IMR-90 (cell line): ENCODE measurements around the gene ANO10. TPM values are rescaled to one million over a fixed set of nuclear protein-coding genes. Genes with fewer than 3 reads are reported as not detected.

ENCODE experiments used
- ATAC-seq: fragments of 200-7000 bp; cut with Tn5 transposase; 2 replicates; pipeline ENCODE4 v1.9.1; 2020; ENCODE audit warnings: low read depth, mild to moderate bottlenecking, moderate library complexity
- BruUV-seq: library from RNA; stranded (reverse); fragments of 400-500 nt; replicated peaks from 2 replicates; lab custom pipeline; 2021; lab: Mats Ljungman, UMichigan
- CTCF ChIA-PET: fragments of 300-600 bp; formaldehyde crosslinking; extraction: SDS; loops from one replicate; lab custom pipeline; 2021; ENCODE audit warnings: antibody characterized with exemption; lab: Yijun Ruan, JAX
- POLR2A ChIA-PET: fragments of 300-600 bp; sonication (Branson Sonifier 250); formaldehyde crosslinking; loops from one replicate; lab custom pipeline; 2022; ENCODE audit warnings: antibody characterized with exemption; ENCODE audit not compliant: unreplicated experiment; lab: Charles Lee
- DNase-seq: peaks from one replicate; pipeline ENCODE4 v3.0.0; 2013
- H2AFZ ChIP-seq: replicated peaks from 2 replicates; pipeline ENCODE3; 2013; ENCODE audit warnings: low read length, mild to moderate bottlenecking; ENCODE audit not compliant: poor library complexity
- H2AK5ac ChIP-seq: 2 replicates; pipeline ENCODE4 v1.6.1; 2013; ENCODE audit warnings: low read depth, low read length, inconsistent platforms
- H2AK9ac ChIP-seq: replicated peaks from 2 replicates; pipeline ENCODE3; 2013; ENCODE audit warnings: mild to moderate bottlenecking, low read depth, low read length, moderate library complexity; ENCODE audit not compliant: poor library complexity
- H2BK120ac ChIP-seq: 2 replicates; pipeline ENCODE4 v1.6.1; 2013; ENCODE audit warnings: low read depth, low read length, inconsistent platforms
- H2BK15ac ChIP-seq: 3 replicates; pipeline ENCODE4 v1.6.1; 2013; ENCODE audit warnings: low read depth, low read length, inconsistent platforms
- H2BK20ac ChIP-seq: 2 replicates; pipeline ENCODE4 v1.6.1; 2013; ENCODE audit warnings: low read depth, mild to moderate bottlenecking, inconsistent platforms, low read length, moderate library complexity
- H2BK5ac ChIP-seq: 2 replicates; pipeline ENCODE4 v1.6.1; 2013; ENCODE audit warnings: mild to moderate bottlenecking, low read depth, low read length, inconsistent platforms; ENCODE audit not compliant: poor library complexity, severe bottlenecking
- H3K14ac ChIP-seq: replicated peaks from 2 replicates; pipeline ENCODE4 v1.6.1; 2013; ENCODE audit warnings: low read depth, low read length, inconsistent platforms
- H3K18ac ChIP-seq: 2 replicates; pipeline ENCODE4 v1.6.1; 2013; ENCODE audit warnings: low read depth, low read length, control low read depth
- H3K23ac ChIP-seq: 2 replicates; pipeline ENCODE4 v1.6.1; 2013; ENCODE audit warnings: low read depth, low read length, inconsistent platforms
- H3K27ac ChIP-seq: 2 replicates; pipeline ENCODE4 v1.5.1; 2013; ENCODE audit warnings: mild to moderate bottlenecking, control low read depth, low read length; ENCODE audit not compliant: insufficient read depth
- H3K27me3 ChIP-seq: 2 replicates; pipeline ENCODE4 v1.6.1; 2013; ENCODE audit warnings: low read length; ENCODE audit not compliant: control insufficient read depth, insufficient read depth
- H3K36me3 ChIP-seq: 2 replicates; pipeline ENCODE4 v1.6.1; 2013; ENCODE audit warnings: low read length, mixed read lengths; ENCODE audit not compliant: control insufficient read depth, insufficient read depth
- H3K4ac ChIP-seq: 2 replicates; pipeline ENCODE4 v1.6.1; 2013; ENCODE audit warnings: low read depth, low read length, inconsistent platforms
- H3K4me1 ChIP-seq: 2 replicates; pipeline ENCODE4 v1.6.1; 2013; ENCODE audit warnings: low read length, mixed read lengths; ENCODE audit not compliant: control insufficient read depth, insufficient read depth
- H3K4me2 ChIP-seq: 2 replicates; pipeline ENCODE4 v1.6.1; 2013; ENCODE audit warnings: low read depth, mild to moderate bottlenecking, control low read depth, low read length, moderate library complexity
- H3K4me3 ChIP-seq: 2 replicates; pipeline ENCODE4 v1.5.1; 2013; ENCODE audit warnings: low read depth, mild to moderate bottlenecking, control low read depth, low read length, moderate library complexity; ENCODE audit not compliant: insufficient read depth
- H3K56ac ChIP-seq: 2 replicates; pipeline ENCODE4 v1.6.1; 2013; ENCODE audit warnings: low read length, inconsistent platforms; ENCODE audit not compliant: insufficient read depth; ENCODE audit errors: extremely low read depth
- H3K79me1 ChIP-seq, 2 experiments: 2 replicates each; pipeline ENCODE4 v1.6.1; 2013; ENCODE audit warnings: low read length in 2 of 2, inconsistent platforms in 1 of 2, low read depth in 1 of 2
- H3K9ac ChIP-seq: 2 replicates; pipeline ENCODE4 v1.6.1; 2013; ENCODE audit warnings: low read depth, low read length, control low read depth
- H3K9me1 ChIP-seq: 2 replicates; pipeline ENCODE4 v1.6.1; 2013; ENCODE audit warnings: low read length, inconsistent platforms; ENCODE audit not compliant: insufficient read depth
- H3K9me3 ChIP-seq: 2 replicates; pipeline ENCODE4 v1.6.1; 2013; ENCODE audit warnings: low read length; ENCODE audit not compliant: control insufficient read depth, insufficient read depth
- H4K20me1 ChIP-seq: 2 replicates; pipeline ENCODE4 v1.6.1; 2013; ENCODE audit warnings: low read length, inconsistent platforms; ENCODE audit not compliant: insufficient read depth
- H4K5ac ChIP-seq: 2 replicates; pipeline ENCODE4 v1.6.1; 2013; ENCODE audit warnings: mild to moderate bottlenecking, low read depth, low read length, control low read depth
- H4K8ac ChIP-seq, 2 experiments: 2 replicates each; pipeline ENCODE4 v1.6.1; 2013; ENCODE audit warnings: low read depth in 2 of 2, low read length in 2 of 2, control low read depth in 1 of 2, inconsistent platforms in 1 of 2
- H4K91ac ChIP-seq: 2 replicates; pipeline ENCODE4 v1.6.1; 2013; ENCODE audit warnings: low read depth, low read length, inconsistent platforms; ENCODE audit not compliant: insufficient read depth
- CHD1 ChIP-seq: IDR thresholded peaks from 2 replicates; pipeline ENCODE4 v1.6.1; 2012; ENCODE audit warnings: low read depth, low read length, improper control_type of control experiment
- FOS ChIP-seq: fragments of 150-350 bp; IDR thresholded peaks from 2 replicates; pipeline ENCODE4 v1.6.1; 2016; ENCODE audit warnings: low read depth, low read length
- MAFK ChIP-seq: IDR thresholded peaks from 2 replicates; pipeline ENCODE4 v1.6.1; 2012; ENCODE audit warnings: low read depth, low read length, improper control_type of control experiment
- MAZ ChIP-seq: IDR thresholded peaks from 2 replicates; pipeline ENCODE4 v1.6.1; 2012; ENCODE audit warnings: low read depth, mild to moderate bottlenecking, low read length, improper control_type of control experiment, moderate library complexity, borderline replicate concordance
- NFE2L2 ChIP-seq: fragments of 150-350 bp; IDR thresholded peaks from 2 replicates; pipeline ENCODE4 v1.6.1; 2016; ENCODE audit warnings: low read depth, mild to moderate bottlenecking, low read length
- POLR2A ChIP-seq: IDR thresholded peaks from 2 replicates; pipeline ENCODE4 v1.6.1; 2012; ENCODE audit warnings: mild to moderate bottlenecking, low read depth, low read length
- RAD21 ChIP-seq: IDR thresholded peaks from 2 replicates; pipeline ENCODE4 v1.6.1; 2012; ENCODE audit warnings: low read length, improper control_type of control experiment
- RFX5 ChIP-seq: IDR thresholded peaks from 2 replicates; pipeline ENCODE4 v1.8.0; 2012; ENCODE audit warnings: low read depth, mild to moderate bottlenecking, low read length, moderate library complexity
- WGBS, 2 experiments: methylation state at CpG; one replicate each; pipeline versions ENCODE4 v1.1.5 to v1.1.7; 2013; ENCODE audit warnings: missing lambda C conversion rate in 2 of 2; ENCODE audit not compliant: insufficient read length in 1 of 2; ENCODE audit errors: extremely low coverage in 2 of 2; 5-methylcytosine and 5-hydroxymethylcytosine counted together
- dilution Hi-C: fragments of 300-500 bp; cut with HindIII; formaldehyde crosslinking; loops from one replicate; pipeline ENCODE4 v1.14.3; 2018; ENCODE audit warnings: low sequenced_read_pairs; ENCODE audit not compliant: unreplicated experiment
- in situ Hi-C: fragments of 300-500 bp; cut with MboI; formaldehyde crosslinking; loops from 3 replicates; pipeline ENCODE4 v1.14.3; 2019; ENCODE audit warnings: low sequenced_read_pairs, inconsistent platforms, mixed read lengths
- intact Hi-C: fragments of 100-400 bp; cut with micrococcal nuclease; formaldehyde crosslinking; loops from 2 replicates; pipeline ENCODE4 v1.10.0; 2022
- polyA plus RNA-seq, 3 experiments: library from polyadenylated mRNA; depleted of rRNA; stranded (reverse); fragments of >200 nt; gene quantifications; 2 replicates each; pipeline ENCODE4 v1.2.3, GENCODE V29; 2012; ENCODE audit warnings: low replicate concordance in 1 of 3
- total RNA-seq: library from RNA; depleted of rRNA; stranded (reverse); fragments of >200 nt; gene quantifications from 2 replicates; pipeline ENCODE4 v1.2.3, GENCODE V29; 2012
- TF ChIP-seq, protein P1 (sequence below): fragments of 150-350 bp; IDR thresholded peaks from 2 replicates; pipeline ENCODE4 v1.6.1; 2016; ENCODE audit warnings: low read depth, mild to moderate bottlenecking, low read length, moderate library complexity, borderline replicate concordance

Gene ANO10
- total and polyA plus RNA-seq, 2 of the 4 experiments (the other 2 are of a cell fraction), result 28.5 to 41.6 TPM

GRCh38 chr3:43525386-43525785, 96.4 kb downstream of the ANO10 start:
- H4K5ac ChIP-seq, result no peak overlapping the region
- peaks cover 2% of the 10 kb centered on the region for H3K9me3 ChIP-seq
- in situ Hi-C loops, result no loop called here
- no peak overlapping the region for H3K14ac ChIP-seq
- H3K27me3 ChIP-seq, result no peaks in the 10 kb centered on the region
- no peak overlapping the region for H4K91ac ChIP-seq
- no peak overlapping the region for H3K56ac ChIP-seq
- no peak overlapping the region for H3K23ac ChIP-seq
- ATAC-seq, result no peak
- no TSS peak for BruUV-seq
- POLR2A ChIA-PET, result no interaction called here
- no peak overlapping the region for H2AK9ac ChIP-seq
- no peak overlapping the region for H2AK5ac ChIP-seq
- no CpG with 5 or more reads among the region's 2 CpGs for WGBS, 2 experiments
- no peak overlapping the region for H3K9ac ChIP-seq
- no peak overlapping the region for H2BK120ac ChIP-seq
- H3K79me1 ChIP-seq, result peaks cover 3 to 28% of the 10 kb centered on the region in 2 experiments; a peak in 3 of 4 replicates
- no peak overlapping the region for H2BK20ac ChIP-seq
- no peak overlapping the region for H2AFZ ChIP-seq
- peaks cover 17% of the 10 kb centered on the region for H3K9me1 ChIP-seq
- TF ChIP-seq MAFK (no peak), MAZ (no peak), RFX5 (no peak), NFE2L2 (no peak), FOS (no peak), CHD1 (no peak), RAD21 (no peak), POLR2A (no peak)
- TF ChIP-seq, protein P1, sequence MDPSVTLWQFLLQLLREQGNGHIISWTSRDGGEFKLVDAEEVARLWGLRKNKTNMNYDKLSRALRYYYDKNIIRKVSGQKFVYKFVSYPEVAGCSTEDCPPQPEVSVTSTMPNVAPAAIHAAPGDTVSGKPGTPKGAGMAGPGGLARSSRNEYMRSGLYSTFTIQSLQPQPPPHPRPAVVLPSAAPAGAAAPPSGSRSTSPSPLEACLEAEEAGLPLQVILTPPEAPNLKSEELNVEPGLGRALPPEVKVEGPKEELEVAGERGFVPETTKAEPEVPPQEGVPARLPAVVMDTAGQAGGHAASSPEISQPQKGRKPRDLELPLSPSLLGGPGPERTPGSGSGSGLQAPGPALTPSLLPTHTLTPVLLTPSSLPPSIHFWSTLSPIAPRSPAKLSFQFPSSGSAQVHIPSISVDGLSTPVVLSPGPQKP, result no peak
- no peak overlapping the region for H3K18ac ChIP-seq
- H3K4me2 ChIP-seq, result no peak overlapping the region
- H2BK5ac ChIP-seq, result no peak overlapping the region
- H3K36me3 ChIP-seq, result peaks cover 4% of the 10 kb centered on the region; the same call in 1 of the 2 replicates
- no peak overlapping the region for H3K4me3 ChIP-seq
- dilution Hi-C loops, result no loop called here
- no peak overlapping the region for H3K4ac ChIP-seq
- no peak overlapping the region for H4K8ac ChIP-seq
- no peak for DNase-seq
- peaks cover 11% of the 10 kb centered on the region for H3K4me1 ChIP-seq
- CTCF ChIA-PET, result no interaction called here
- no peak overlapping the region for H2BK15ac ChIP-seq
- H3K27ac ChIP-seq, result no peak overlapping the region
- intact Hi-C loops, result no loop called here
- H4K20me1 ChIP-seq, result no peaks in the 10 kb centered on the region
